SK-N-SH treated with all-trans-retinoic acid at 6 μM for 48 hours (cell line): ENCODE results near the gene ASIC3.

Source experiments
- ATAC-seq: fragments of 200-7000 bp; cut with Tn5 transposase; 3 replicates; pipeline ENCODE4 v1.9.1; 2020; ENCODE audit warnings: mild to moderate bottlenecking, moderate library complexity
- BACH2 ChIP-seq: fragments of 250-450 bp; sonication (Bioruptor Pico); IDR thresholded peaks from 2 replicates; pipeline ENCODE4 v1.9.0; 2021; ENCODE audit warnings: mild to moderate bottlenecking, borderline replicate concordance
- CSDC2 ChIP-seq: fragments of 250-450 bp; sonication (Bioruptor Pico); IDR thresholded peaks from 2 replicates; pipeline ENCODE4 v1.5.0; 2020; ENCODE audit warnings: mild to moderate bottlenecking, moderate library complexity
- ESRRG ChIP-seq: fragments of 250-450 bp; sonication (Bioruptor Pico); IDR thresholded peaks from 2 replicates; pipeline ENCODE4 v1.6.1; 2021; ENCODE audit warnings: mild to moderate bottlenecking
- GLIS3 ChIP-seq: fragments of 250-450 bp; sonication (Bioruptor Pico); IDR thresholded peaks from 2 replicates; pipeline ENCODE4 v1.5.0; 2020; ENCODE audit warnings: mild to moderate bottlenecking, moderate library complexity
- OSR1 ChIP-seq: fragments of 250-450 bp; sonication (Bioruptor Pico); IDR thresholded peaks from 2 replicates; pipeline ENCODE4 v1.8.0; 2022; ENCODE audit warnings: moderate library complexity, mild to moderate bottlenecking, inconsistent platforms
- PPARA ChIP-seq: fragments of 250-450 bp; sonication (Bioruptor Pico); IDR thresholded peaks from 2 replicates; pipeline ENCODE4 v1.5.0; 2020; ENCODE audit warnings: mild to moderate bottlenecking, borderline replicate concordance
- RARB ChIP-seq: fragments of 250-450 bp; sonication (Bioruptor Pico); IDR thresholded peaks from 2 replicates; pipeline ENCODE4 v1.8.0; 2021; ENCODE audit warnings: mild to moderate bottlenecking, moderate library complexity
- SNAI2 ChIP-seq: fragments of 250-450 bp; sonication (Bioruptor Pico); IDR thresholded peaks from 2 replicates; pipeline ENCODE4 v1.5.0; 2020; ENCODE audit warnings: mild to moderate bottlenecking, moderate library complexity
- TCF4 ChIP-seq: fragments of 250-450 bp; sonication (Bioruptor Pico); IDR thresholded peaks from 2 replicates; pipeline ENCODE4 v1.8.0; 2021; ENCODE audit warnings: mild to moderate bottlenecking, moderate library complexity, borderline replicate concordance
- ZC3H10 ChIP-seq: fragments of 250-450 bp; sonication (Bioruptor Pico); IDR thresholded peaks from 2 replicates; pipeline ENCODE4 v1.5.1; 2021; ENCODE audit warnings: mild to moderate bottlenecking, moderate library complexity
- ZFP3 ChIP-seq: fragments of 250-450 bp; sonication (Bioruptor Pico); IDR thresholded peaks from 2 replicates; pipeline ENCODE4 v1.5.0; 2020; ENCODE audit warnings: mild to moderate bottlenecking, moderate library complexity
- ZFP30 ChIP-seq: fragments of 450-650 bp; formaldehyde crosslinking; IDR thresholded peaks from 2 replicates; pipeline ENCODE4 v1.5.0; 2022; ENCODE audit warnings: mild to moderate bottlenecking, moderate library complexity
- ZNF70 ChIP-seq: fragments of 450-650 bp; formaldehyde crosslinking; IDR thresholded peaks from 2 replicates; pipeline ENCODE4 v1.5.0; 2020; ENCODE audit warnings: mild to moderate bottlenecking, moderate library complexity
- ZNF8 ChIP-seq: fragments of 450-650 bp; formaldehyde crosslinking; IDR thresholded peaks from 2 replicates; pipeline ENCODE4 v1.5.0; 2020; ENCODE audit warnings: mild to moderate bottlenecking, moderate library complexity
- TF ChIP-seq, protein P1 (sequence below): fragments of 250-450 bp; sonication (Bioruptor Pico); IDR thresholded peaks from 2 replicates; pipeline ENCODE4 v1.5.1; 2020; ENCODE audit warnings: low read depth, mild to moderate bottlenecking, moderate library complexity
- TF ChIP-seq, protein P2 (sequence below): fragments of 250-450 bp; sonication (Bioruptor Pico); IDR thresholded peaks from 2 replicates; pipeline ENCODE4 v1.5.1; 2021; ENCODE audit warnings: mild to moderate bottlenecking, moderate library complexity
- TF ChIP-seq, protein P3 (sequence below): fragments of 250-450 bp; sonication (Bioruptor Pico); IDR thresholded peaks from 2 replicates; pipeline ENCODE4 v1.5.0; 2020; ENCODE audit warnings: mild to moderate bottlenecking, moderate library complexity
- TF ChIP-seq, protein P4 (sequence below): fragments of 250-450 bp; sonication (Bioruptor Pico); IDR thresholded peaks from 2 replicates; pipeline ENCODE4 v1.8.0; 2021; ENCODE audit warnings: low read depth, mild to moderate bottlenecking, moderate library complexity, borderline replicate concordance

Gene ASIC3

DNA sequence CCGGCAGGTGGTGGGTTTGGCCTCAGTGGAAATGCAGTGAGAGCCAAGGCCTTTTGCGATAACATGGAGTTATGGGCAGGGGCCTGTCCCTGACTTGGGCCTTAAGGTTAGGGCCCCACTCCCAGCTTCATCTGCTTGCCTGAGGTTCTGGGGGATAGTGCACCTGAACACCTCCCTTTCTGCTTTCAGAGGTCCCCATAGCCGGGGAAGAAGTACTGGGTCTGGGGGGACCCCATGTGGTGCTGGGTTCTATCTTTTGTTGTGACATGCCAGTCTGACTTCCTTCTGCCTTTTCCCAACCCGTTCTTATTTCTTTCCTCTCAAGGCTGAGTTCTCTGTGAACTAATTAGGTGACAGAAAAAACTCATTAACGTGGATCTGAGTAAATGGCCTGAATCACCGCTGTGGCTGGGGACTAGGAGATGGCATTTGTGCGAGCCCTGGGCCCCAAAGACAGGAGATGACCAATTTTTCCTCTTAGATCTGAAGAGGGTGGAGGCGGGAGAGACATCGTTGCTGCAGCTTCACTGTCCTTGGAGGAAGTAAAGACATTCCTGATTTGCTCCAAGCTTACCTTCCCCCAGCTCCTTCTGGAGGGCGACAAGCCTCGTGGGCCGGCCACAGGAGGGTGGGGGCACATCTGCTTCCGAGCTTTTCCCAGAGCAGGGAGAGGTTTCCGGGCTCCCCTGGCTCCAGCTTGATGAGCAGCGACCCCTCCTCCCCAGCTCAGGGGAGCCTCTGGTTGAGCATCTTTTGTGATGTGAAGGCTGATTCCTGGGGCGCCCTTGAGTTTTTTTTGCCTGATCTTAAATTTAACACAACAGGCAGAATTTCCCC lies 39.9 kb downstream of the ASIC3 start (continued):
- TF ChIP-seq, protein P1, sequence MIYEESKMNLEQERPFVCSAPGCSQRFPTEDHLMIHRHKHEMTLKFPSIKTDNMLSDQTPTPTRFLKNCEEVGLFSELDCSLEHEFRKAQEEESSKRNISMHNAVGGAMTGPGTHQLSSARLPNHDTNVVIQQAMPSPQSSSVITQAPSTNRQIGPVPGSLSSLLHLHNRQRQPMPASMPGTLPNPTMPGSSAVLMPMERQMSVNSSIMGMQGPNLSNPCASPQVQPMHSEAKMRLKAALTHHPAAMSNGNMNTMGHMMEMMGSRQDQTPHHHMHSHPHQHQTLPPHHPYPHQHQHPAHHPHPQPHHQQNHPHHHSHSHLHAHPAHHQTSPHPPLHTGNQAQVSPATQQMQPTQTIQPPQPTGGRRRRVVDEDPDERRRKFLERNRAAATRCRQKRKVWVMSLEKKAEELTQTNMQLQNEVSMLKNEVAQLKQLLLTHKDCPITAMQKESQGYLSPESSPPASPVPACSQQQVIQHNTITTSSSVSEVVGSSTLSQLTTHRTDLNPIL (CRISPR knock-in tag), result no peak
- TF ChIP-seq, all 23 proteins: peak for 0

DNA sequence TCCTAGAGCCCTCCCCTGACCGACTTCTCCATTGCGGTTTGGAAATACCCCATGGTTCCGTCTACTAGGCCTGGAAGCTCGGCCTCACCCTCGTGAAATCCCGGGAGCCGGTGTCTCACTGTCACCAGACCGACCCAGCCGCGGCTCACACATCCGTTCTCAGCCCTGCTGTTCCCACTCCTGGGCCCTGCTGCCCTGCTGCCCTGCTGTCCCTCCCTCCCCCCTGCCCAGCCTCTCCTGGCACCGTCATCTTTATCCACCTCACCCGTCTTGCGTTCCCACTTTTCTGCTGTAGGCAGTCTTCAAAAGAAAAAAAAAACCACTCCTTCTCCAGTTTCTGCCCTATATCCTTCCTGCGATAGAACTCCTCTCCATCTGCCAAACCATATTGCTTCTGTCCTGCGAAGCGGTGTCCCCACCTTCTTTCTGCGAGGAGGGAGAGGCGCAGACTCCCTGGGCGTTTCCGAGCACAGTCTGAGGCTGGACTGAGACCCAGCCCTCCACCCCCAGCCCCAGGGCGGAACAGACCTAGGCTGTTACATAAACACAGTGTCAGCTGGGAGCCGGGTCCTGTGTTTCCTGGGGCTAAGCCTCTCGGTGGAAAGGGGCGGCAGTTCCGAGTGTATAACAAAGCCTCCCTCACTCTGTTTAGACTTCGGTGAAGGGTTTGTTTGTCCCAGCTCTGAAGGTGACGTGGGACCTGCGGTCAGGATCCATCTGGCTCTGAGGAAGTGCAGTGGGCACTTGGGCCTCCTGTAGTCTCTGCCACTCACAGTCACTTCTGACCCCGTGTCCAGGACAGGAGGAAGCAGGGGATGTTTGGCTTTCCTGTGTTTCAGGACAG lies 40.7 kb downstream of the ASIC3 start:
- no peak for TF ChIP-seq ZC3H10
- TF ChIP-seq CSDC2 (CRISPR knock-in tag), result no peak
- TF ChIP-seq OSR1 (CRISPR knock-in tag), result no peak
- no peak for TF ChIP-seq ZFP3 (CRISPR knock-in tag)
- no peak for TF ChIP-seq BACH2 (CRISPR knock-in tag)
- TF ChIP-seq SNAI2 (CRISPR knock-in tag), result no peak
- no peak for ATAC-seq

DNA sequence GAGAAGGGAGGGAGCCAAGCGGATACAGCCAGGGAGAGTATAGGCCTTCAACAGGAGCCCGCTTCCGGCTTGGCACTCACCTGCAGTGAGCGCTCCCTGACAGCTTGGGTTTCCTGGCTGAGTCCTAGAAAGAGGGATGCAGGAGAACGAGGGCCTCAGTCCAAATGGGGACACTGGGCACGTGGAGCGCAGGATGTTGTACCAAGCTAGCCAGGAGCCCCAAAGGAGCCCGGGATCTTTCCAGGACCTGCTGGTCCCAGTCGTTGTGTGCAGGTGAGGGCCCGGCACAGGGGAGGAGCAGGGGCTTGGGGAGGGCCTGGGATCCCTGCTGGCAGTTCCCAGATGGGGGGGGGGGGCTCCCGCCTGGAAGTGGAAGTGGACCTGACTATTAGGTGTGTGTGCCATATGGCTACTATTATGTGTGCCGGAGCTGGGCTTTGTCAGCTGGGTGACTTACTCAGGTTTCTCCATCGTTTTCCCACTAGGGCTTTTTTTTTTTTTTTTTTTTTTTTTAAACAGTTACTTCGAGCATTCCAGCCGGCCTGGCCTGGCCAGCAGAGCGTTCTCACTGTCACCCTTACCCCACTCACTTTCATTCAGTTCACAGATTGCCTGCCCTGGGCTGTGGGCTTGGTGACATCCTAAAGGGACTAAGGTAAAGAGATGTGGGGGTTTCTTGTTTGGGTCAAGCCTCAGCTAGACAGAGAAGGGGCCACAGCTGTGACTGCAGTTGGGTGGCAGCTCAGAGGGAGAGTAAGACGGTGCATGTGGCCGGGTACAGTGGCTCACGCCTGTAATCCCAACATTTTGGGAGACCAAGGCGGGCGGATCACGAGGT lies 41.8 kb downstream of the ASIC3 start:
- TF ChIP-seq ZC3H10, result no peak
- TF ChIP-seq, protein P2, sequence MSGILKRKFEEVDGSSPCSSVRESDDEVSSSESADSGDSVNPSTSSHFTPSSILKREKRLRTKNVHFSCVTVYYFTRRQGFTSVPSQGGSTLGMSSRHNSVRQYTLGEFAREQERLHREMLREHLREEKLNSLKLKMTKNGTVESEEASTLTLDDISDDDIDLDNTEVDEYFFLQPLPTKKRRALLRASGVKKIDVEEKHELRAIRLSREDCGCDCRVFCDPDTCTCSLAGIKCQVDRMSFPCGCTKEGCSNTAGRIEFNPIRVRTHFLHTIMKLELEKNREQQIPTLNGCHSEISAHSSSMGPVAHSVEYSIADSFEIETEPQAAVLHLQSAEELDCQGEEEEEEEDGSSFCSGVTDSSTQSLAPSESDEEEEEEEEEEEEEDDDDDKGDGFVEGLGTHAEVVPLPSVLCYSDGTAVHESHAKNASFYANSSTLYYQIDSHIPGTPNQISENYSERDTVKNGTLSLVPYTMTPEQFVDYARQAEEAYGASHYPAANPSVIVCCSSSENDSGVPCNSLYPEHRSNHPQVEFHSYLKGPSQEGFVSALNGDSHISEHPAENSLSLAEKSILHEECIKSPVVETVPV, result no peak
- TF ChIP-seq, protein P3, sequence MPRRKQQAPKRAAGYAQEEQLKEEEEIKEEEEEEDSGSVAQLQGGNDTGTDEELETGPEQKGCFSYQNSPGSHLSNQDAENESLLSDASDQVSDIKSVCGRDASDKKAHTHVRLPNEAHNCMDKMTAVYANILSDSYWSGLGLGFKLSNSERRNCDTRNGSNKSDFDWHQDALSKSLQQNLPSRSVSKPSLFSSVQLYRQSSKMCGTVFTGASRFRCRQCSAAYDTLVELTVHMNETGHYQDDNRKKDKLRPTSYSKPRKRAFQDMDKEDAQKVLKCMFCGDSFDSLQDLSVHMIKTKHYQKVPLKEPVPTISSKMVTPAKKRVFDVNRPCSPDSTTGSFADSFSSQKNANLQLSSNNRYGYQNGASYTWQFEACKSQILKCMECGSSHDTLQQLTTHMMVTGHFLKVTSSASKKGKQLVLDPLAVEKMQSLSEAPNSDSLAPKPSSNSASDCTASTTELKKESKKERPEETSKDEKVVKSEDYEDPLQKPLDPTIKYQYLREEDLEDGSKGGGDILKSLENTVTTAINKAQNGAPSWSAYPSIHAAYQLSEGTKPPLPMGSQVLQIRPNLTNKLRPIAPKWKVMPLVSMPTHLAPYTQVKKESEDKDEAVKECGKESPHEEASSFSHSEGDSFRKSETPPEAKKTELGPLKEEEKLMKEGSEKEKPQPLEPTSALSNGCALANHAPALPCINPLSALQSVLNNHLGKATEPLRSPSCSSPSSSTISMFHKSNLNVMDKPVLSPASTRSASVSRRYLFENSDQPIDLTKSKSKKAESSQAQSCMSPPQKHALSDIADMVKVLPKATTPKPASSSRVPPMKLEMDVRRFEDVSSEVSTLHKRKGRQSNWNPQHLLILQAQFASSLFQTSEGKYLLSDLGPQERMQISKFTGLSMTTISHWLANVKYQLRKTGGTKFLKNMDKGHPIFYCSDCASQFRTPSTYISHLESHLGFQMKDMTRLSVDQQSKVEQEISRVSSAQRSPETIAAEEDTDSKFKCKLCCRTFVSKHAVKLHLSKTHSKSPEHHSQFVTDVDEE (CRISPR knock-in tag), result no peak
- TF ChIP-seq ZNF70 (CRISPR knock-in tag), result peak; percentile 86
- no peak for ATAC-seq

DNA sequence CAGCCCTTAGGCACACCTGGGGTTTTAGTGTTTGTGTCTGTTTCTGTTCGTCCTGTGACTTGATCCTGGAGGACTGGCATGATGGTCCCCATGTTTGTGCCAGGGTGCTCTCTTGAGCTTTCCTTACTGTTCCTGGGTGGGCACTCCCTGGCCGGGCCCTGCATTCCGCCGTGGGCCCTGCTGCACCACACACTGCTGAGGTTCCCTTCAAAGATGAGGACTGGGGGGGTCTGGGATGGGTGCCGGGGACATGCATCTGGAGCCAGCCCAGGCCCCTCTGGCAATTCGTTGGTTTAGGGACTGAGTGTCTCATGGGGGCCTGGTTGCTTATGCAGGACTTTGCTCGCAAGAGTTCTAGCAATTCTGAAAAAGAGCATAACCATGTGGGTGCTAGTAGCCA lies 42.7 kb downstream of the ASIC3 start:
- ATAC-seq, result no peak
- TF ChIP-seq BACH2 (CRISPR knock-in tag) (no peak), GLIS3 (CRISPR knock-in tag) (no peak), ZC3H10 (no peak), CSDC2 (CRISPR knock-in tag) (no peak), ZNF8 (CRISPR knock-in tag) (no peak), PPARA (CRISPR knock-in tag) (no peak), ZFP30 (CRISPR knock-in tag) (no peak), ESRRG (CRISPR knock-in tag) (no peak), OSR1 (CRISPR knock-in tag) (no peak), ZNF70 (CRISPR knock-in tag) (no peak), RARB (CRISPR knock-in tag) (no peak), TCF4 (no peak), SNAI2 (CRISPR knock-in tag) (no peak)
- TF ChIP-seq, protein P2, result no peak
- TF ChIP-seq, protein P1 (CRISPR knock-in tag), result no peak
- TF ChIP-seq, protein P4, sequence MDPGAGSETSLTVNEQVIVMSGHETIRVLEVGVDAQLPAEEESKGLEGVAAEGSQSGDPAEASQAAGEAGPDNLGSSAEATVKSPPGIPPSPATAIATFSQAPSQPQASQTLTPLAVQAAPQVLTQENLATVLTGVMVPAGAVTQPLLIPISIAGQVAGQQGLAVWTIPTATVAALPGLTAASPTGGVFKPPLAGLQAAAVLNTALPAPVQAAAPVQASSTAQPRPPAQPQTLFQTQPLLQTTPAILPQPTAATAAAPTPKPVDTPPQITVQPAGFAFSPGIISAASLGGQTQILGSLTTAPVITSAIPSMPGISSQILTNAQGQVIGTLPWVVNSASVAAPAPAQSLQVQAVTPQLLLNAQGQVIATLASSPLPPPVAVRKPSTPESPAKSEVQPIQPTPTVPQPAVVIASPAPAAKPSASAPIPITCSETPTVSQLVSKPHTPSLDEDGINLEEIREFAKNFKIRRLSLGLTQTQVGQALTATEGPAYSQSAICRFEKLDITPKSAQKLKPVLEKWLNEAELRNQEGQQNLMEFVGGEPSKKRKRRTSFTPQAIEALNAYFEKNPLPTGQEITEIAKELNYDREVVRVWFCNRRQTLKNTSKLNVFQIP, result no peak
